Measurements from ENCODE around the gene SPG21. TPM values are rescaled to one million over a fixed set of nuclear protein-coding genes. Genes with fewer than 3 reads are reported as not detected.

Gene SPG21
- polyA plus RNA-seq, 12 donors, result 55.5 to 99.8 (median 83.6) TPM; not detected in 1

DNA sequence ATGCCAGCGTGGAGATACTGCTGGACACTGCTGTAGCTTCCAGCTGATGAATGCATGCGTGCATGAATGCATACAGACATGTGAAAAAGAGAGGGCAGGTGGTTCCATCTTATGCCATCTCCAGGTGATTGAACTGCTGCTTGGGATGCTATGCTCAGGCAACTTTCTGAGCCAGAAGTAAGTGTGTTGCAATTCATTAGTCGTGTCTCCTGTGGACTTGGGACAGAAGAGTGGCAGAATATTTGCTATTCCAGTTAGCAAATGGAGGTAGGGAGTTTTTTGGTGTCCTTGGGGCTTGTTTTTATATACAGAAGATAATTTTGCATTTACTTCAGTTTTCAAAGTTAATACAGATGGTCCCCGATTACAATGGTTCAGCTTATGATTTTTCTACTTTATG is 44.8 kb downstream of the SPG21 start:
- DNase-seq, result no peak

DNA sequence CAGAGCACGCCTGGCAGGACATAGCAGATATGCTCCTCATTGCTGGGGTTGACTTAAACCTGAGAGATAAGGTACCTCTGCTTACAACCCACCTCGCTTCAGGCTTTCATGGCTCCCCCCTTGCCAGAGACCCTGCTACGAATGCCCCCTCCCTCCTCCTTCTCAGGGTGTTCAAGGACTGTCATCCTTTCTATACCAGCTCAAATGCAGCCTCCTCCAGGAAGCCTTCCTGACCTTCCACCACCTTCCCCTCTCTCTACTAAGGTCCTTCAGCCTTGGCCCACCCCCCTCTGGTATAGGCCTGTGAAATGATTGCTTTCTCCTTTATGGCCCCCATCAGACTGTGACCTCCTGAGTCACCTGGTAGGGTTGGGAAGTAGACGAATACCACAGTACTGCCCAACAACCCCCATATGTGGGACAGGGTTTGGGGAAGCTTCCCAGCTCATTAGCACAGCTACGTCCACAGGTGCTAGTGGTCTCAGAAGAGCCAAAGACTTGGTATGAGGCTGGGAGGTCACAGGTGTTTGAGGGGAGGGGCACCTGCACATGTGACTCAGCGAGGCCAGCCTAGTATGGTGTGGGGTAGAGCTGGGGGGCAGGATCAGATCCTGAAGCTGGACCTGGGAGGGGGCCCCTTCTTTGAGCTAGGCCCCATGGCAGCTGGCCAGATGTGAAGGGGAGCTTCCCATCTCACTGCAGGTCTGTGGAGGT is 46.0 kb downstream of the SPG21 start:
- DNase-seq, result no peak

DNA sequence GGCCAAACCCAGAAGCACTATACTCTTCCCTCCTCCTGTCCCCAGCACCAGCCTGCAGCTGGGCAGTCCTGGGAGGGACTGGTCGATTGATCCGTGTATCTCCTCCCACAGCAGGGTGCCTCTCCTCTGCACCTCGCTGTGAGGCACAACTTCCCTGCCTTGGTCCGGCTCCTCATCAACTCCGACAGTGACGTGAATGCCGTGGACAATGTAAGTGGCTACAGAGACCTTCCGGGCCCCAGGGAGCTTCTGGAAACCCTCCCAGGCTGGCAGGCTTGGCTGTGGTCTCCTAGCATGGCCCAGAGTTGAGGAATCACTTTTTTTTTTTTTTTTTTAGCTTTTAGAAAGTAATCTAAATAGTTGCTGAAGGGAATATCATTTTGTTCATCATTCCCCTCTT is 47.4 kb downstream of the SPG21 start:
- no peak for DNase-seq

DNA sequence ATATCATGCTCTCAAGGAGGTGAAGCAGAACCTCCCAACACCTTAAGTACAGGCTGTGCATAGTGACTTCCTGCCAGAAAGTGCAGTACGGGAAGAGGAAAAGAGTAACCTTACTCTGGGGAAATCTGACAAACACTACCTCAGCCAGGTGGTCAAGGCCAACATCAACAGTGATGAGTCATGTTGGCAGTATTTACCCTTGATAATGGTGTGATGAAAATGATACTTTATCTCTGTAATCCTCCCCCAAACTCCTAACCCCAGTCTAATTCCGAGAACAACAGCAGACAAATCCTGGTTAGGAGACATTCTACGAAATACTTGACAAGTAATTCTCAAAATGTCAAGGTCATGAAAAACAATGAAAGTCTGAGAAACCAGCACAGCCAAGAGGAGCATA is 51.5 kb downstream of the SPG21 start:
- DNase-seq, result no peak

DNA sequence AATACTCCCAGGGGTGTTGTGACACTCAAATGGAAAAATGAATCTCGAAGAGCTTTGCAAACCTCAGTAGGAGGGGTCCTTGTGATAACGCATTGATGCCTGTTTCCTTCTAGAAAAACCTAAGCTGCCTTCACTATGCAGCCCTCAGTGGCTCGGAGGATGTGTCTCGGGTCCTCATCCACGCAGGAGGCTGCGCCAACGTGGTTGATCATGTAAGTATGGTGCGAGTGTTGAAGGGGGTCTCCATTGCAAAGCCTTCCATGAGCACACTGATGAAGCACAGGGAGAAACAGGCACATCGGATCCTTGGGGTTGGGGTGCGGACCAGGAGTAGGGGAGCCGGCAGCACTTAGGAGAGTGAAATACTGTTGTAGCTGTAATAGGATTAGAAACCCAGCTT is 55.7 kb downstream of the SPG21 start:
- no peak for DNase-seq

DNA sequence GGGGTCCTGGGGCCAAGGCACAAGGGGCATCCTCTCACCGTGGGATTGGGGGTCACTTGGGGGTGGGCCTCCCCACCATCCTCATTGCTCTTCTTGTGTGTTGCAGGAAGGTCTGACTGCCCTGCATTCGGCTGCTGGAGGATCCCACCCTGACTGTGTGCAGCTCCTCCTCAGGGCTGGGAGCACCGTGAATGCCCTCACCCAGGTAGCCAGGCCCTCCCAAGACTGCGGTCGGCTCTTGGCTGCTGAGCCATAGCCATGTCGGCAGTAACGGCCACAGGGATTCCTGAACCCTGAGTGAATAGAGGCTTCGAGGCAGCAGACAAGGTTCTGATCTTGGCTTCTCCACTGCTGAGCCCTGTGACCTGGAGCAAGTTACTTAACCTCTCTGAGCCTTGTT is 58.3 kb downstream of the SPG21 start:
- no peak for DNase-seq

DNA sequence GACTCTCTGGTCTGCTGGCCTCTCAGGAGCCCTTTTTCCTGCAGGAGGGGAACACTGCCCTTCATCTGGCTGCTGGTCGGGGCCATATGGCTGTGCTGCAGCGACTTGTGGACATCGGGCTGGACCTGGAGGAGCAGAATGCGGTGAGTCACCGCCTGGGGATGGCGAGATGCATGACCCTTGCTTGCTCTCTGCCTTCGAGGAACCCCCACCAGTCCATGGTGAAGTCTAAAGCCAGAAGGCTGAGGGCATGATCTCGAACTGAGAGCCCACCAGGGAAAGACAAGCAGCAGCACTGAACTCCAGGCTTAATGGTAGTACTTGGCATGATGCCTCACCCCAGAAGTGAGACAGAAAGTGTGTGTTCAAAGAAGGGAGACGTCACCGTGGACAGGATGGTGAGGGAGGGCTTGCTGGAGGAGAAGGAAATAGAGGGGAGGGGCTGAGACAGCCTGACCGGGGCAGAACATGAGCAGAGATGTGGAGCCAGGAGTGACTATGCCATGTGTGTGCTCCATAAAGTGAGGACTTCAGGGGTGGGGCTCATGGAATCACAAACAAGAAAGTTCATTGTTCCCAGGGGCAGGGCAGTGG is 58.8 kb downstream of the SPG21 start:
- no peak for DNase-seq

DNA sequence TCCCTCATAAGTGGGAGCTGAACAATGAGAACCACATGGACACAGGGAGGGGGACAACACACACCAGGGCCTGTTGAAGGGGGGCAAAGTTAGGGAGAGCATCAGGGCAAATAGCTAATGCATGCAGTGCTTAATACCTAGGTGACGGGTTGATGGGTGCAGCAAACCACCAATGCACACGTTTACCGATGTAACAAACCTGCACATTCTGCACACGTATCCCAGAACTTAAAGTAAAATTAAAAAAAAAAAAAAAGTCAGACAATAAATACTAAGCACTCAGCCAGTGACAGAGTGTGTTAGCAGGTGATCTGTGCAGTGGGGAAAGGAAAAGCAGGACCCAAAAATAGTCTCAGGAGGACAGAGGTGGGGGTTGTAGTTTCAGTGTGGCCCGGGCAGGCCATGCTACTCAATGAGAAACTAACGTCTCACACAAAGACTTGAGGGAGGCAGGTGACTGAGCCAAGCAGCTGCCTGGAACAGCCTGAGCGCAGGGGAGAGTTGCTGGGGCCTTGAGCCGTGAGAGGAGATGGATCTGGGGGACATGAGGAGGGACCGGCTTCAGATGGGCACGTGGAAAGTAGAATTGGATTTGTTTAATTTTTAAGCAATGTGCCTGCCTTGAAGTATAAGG is 59.6 kb downstream of the SPG21 start:
- DNase-seq, result no peak

DNA sequence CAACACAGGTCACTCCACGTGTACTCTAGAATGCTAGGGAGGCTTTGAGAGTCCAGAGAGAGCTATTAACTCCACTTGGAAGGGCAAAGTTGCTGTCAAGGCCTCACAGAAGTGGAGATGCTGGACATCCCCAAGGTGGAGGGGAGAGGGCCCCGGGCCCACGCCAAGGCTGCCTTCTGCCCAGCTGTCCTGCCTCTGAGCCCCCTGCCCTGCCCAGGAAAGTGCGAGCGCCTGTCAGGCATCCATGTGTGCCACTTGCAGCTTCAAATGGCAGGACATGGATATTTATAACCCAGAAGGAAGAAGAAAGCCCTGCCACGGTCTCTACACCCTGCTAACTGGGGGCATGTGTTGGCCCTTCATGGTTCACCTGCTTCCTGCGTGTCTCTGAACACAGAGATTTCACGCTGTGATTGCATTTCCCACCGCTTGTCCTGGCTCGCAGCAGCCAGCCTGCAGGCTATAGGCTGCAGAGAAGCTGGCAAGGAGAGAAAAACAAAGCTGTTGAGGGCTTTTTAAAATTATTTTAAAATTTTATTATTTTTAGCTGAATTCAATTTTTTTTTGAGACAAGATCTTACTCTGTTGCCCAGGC is 61.0 kb downstream of the SPG21 start:
- DNase-seq, result no peak

DNA sequence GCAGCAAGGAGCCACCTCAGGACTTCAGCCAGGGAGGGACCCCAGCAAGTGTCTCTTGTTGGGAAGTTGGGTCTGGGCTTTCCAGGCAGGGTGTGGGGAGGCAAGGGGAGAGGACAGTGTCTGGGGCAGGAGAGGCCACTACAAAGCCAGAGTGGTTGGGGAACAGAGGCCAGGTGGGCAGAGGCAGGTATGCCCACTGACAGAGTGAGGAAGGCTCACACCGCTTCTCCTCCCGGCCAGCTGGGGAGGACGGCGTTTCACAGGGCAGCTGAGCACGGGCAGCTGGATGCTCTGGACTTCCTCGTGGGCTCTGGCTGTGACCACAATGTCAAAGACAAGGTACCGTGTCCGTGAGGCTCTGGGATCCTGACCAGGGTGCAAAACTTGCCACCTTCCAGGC is 63.1 kb downstream of the SPG21 start:
- DNase-seq, result no peak

DNA sequence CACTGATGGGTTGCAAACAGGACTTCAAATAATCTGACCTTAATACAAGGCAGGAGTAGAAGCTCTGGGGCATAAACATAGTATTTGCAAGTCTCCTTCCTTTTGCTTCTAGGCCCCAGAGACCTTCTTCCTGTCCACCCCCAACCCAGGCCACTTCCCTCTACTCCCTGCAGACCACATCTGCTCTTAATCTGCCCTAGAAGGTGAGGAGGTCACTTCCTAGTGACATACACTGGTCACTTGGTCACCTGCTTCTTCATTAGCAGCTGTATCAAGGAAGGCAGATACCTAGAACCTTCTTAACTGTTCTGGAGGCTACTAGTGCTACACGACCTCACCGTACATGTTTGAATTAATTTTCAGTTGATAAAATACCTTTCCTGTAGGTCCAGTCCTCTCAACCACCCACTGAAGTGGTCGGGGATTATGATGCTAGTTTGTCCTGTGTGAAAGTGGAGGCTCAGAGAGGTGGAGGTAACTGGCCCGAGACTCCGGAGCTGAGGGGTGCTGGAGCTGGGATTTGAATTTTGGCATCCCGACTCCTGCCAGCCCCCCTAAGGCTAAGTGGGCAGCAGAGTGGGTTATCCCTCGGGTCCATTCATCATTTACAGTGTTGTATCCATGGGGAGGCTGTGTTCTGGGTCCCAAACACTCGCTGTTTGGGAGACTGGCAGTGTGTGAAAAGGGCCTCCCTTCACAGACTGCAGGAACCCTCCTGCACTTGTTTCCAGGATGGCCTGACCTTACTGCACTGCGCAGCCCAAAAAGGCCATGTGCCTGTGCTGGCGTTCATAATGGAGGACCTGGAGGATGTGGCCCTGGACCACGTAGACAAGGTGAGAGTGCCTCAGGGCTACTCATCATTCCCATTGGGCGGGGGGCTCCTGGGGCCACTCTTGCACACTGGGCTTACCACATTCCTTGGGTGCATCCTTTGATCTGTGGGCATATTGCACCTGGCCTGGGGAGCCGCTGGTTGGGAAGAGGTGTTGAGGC is 64.1 kb downstream of the SPG21 start:
- DNase-seq, result no peak

DNA sequence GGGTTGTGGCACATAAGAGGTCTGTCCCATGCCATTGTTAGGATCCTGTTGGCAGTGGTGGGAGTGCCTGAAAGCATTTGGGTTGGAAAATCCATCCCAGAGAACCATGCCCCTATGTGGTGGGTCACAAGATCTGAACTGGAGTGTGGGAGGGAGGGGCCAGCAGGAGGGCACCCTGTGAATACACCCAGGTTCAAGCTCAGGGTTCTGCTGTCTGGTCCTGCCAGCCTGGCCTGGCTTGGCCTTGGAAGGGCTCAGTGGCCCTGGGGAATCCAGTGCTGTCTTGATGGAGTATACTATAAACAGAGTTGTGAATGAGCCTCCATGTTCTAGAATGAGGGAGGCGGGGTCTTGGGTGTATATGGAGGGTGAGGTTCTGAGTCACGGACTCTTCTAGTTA is 66.2 kb downstream of the SPG21 start:
- DNase-seq, result no peak

DNA sequence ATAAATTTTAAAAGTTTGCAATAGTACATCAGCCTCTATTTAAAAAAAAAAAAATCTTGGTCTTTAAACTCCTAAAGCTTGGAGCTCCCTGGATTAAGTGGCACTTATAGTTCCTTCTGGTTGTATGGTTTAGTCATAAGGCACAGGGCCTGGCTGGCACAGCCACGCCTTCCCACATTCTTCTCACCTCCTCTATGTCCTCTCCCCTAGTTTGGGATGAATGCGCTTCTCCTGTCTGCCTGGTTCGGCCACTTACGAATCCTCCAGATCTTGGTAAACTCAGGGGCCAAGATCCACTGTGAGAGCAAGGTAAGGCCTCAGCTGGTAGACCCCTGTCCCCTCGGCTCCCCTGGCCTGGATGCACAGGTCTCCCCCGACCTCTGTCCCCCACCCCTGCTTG is 68.0 kb downstream of the SPG21 start:
- DNase-seq, result no peak

DNA sequence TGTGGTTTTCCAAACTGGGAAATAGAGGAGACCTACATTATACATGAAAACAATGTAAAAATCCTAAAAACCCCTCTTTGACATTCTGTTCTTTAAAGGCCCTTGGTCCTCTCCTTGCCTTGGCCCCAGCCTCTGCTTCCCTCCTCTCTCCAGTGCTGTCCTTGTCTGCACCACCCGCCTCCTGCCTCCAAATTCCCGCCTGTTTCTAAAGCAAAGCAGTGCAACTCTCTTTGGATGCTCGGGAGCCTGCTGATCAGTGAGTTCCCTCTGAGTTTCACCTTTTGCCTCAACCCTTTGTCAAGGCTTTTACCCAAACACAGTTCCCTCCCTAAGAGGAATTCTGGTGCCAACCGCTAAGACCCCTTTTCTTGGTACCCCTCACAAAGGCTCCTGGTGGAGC is 70.0 kb downstream of the SPG21 start:
- DNase-seq, result no peak

DNA sequence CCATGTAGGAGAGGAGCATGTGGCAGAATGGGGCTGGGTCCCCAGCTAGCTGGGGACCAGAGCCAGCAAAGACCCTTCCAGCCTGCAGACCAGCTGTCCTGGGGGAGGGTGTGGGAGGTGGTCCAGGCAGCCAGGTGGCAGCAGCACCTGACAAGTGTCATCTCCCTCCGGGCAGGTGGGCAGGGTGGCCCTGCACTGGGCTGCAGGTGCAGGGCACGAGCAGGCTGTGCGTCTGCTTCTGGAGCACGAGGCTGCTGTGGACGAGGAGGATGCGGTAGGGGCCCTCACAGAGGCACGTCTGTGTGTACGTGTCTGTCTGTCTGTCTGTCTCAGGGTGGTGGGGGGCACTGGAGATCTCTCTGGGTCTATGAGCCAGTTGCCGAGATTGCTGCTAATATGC is 72.5 kb downstream of the SPG21 start:
- DNase-seq, result no peak

DNA sequence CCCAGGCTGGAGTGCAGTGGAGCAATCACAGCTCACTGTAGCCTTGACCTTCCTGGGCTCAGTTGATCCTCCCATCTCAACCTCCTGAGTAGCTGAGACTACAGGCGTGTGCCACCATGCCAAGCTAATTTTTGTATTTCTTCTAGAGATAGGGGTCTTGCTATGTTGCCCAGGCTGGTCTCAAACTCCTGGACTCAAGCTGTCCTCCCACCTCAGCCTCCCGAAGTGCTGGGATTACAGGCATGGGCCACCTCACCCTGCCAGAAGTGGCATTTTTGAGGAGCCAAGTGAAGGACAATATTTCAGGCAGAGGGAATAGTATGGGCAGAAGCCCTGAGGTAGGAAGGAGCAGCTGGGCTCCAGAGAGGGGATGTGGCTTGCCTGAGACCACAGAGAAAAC is 73.3 kb downstream of the SPG21 start:
- no peak for DNase-seq

DNA sequence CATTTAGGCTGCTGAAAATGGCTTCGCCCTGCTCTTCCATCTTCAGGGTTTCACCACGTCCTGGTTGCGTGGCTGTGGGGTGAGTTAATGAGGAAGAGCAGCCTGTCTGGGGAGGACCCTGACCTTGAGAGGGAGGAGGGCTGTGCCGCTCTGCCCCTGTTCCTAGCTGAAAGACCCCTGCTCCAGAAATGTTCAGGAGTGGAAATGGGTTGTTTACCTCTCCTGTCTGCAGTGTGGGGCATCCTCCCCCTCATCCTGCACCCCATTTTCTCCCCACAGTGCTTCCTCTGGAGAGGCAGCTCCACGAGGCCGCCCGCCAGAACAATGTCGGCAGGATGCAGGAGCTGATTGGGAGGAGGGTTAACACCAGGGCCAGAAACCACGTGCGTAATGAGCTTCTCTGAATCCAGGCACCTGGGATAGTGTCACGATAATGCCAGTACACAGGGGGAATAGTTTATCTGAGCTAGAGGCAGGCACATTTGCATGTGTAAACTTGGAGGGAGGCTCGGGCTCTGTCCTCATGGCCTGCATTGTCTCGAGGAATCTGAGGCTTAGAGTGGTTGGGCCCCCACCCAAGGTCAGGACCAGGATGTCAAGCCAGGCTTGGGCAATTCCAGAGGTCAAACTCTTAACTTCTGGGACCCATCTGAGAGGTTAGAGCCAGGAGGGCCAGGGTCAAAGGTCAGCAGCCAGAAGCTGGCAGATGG is 74.0 kb downstream of the SPG21 start:
- no peak for DNase-seq
